Suppressor macrophage treated with lipopolysaccharide for 4 hours (primary cell): ENCODE measurements around the gene KDM4B.

Experiments
- DNase-seq: peaks from one replicate; pipeline ENCODE4 v3.0.0-alpha.2; 2020

KDM4B gene

GRCh38 chr19:5142725-5143097 lies 173.8 kb downstream of the KDM4B start:
- no peak for DNase-seq

- DNase-seq, result no peak
Measured at GRCh38 chr19:5143471-5144411, 174.8 kb downstream of the KDM4B start.

GRCh38 chr19:5144545-5145179 lies 175.7 kb downstream of the KDM4B start:
- DNase-seq, result no peak

GRCh38 chr19:5145521-5146511 lies 176.9 kb downstream of the KDM4B start:
- no peak for DNase-seq

GRCh38 chr19:5147074-5147977 lies 178.4 kb downstream of the KDM4B start:
- DNase-seq, result no peak

GRCh38 chr19:5147978-5148793 lies 179.3 kb downstream of the KDM4B start:
- DNase-seq, result no peak

GRCh38 chr19:5148794-5149190 lies 179.9 kb downstream of the KDM4B start:
- DNase-seq, result no peak

GRCh38 chr19:5149508-5149907 lies 180.6 kb downstream of the KDM4B start:
- DNase-seq, result no peak

GRCh38 chr19:5149932-5150901 lies 181.3 kb downstream of the KDM4B start:
- no peak for DNase-seq

- DNase-seq, result no peak
Measured at GRCh38 chr19:5150902-5151741, 182.2 kb downstream of the KDM4B start.

GRCh38 chr19:5152013-5152763 lies 183.3 kb downstream of the KDM4B start:
- DNase-seq, result no peak

GRCh38 chr19:5152767-5153532 lies 184.0 kb downstream of the KDM4B start:
- DNase-seq, result no peak

- DNase-seq, result no peak
Measured at GRCh38 chr19:5153601-5154128, 184.8 kb downstream of the KDM4B start.

GRCh38 chr19:5154129-5154798 lies 185.4 kb downstream of the KDM4B start:
- DNase-seq, result peak; percentile 39

- no peak for DNase-seq
Measured at GRCh38 chr19:5154799-5155426, 186.0 kb downstream of the KDM4B start.
